Measurements from ENCODE around the gene AFF4. TPM values are rescaled to one million over a fixed set of nuclear protein-coding genes. Genes with fewer than 3 reads are reported as not detected.

AFF4 gene
- total RNA-seq, 1 experiment from 2014 or later, result 58.1 TPM

DNA sequence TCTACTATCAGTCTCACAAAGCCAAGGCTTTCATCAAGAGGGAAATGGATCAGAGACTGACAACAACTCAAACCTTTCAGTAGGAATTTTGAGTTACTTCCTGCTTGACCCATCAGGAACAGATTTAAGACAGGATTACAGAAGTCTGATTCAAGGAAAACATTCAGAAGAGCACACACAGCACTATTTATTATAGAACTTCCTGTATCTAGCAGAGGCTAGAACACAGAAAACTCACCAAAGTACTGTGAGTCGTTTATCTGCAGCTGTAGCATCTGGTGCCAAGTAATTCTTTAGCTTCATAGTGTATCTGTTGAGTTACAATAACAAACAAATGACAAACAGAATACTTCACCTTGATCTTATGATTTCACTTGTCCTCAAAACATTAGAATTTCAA is 76.2 kb downstream of the AFF4 start (continued):
- TF ChIP-seq, protein P1, sequence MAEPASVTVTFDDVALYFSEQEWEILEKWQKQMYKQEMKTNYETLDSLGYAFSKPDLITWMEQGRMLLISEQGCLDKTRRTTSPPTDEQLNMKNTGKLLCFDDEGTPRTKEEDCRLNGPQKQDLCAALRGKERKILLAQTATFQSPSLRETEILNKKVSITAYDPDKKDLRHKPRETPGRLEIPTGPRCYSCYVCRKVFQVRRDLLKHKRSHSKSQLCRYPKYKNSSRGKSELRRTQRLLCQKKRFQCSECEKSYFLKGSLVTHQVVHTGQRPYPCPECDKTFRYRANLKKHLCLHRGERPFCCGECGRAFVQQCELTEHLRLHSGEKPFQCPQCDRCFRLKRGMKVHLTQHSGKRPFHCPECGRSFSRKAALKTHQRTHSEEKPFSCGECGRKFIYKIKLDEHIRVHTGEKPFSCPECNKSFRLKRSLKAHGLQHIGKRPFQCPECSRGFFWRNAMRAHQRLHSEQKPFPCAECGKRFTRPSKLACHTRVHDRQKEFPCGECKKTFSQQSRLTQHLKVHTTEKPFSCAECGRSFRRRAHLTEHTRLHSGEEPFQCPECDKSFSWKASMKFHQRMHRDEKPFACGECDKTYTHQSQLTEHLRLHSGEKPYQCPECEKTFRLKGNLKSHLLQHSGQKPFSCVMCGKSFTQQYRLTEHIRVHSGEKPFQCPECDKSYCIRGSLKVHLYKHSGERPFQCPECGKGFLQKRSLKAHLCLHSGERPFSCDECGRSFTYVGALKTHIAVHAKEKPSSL (CRISPR knock-in tag; conservative IDR thresholded peaks at IDR 0.05), result no peak
- TF ChIP-seq, protein P2, sequence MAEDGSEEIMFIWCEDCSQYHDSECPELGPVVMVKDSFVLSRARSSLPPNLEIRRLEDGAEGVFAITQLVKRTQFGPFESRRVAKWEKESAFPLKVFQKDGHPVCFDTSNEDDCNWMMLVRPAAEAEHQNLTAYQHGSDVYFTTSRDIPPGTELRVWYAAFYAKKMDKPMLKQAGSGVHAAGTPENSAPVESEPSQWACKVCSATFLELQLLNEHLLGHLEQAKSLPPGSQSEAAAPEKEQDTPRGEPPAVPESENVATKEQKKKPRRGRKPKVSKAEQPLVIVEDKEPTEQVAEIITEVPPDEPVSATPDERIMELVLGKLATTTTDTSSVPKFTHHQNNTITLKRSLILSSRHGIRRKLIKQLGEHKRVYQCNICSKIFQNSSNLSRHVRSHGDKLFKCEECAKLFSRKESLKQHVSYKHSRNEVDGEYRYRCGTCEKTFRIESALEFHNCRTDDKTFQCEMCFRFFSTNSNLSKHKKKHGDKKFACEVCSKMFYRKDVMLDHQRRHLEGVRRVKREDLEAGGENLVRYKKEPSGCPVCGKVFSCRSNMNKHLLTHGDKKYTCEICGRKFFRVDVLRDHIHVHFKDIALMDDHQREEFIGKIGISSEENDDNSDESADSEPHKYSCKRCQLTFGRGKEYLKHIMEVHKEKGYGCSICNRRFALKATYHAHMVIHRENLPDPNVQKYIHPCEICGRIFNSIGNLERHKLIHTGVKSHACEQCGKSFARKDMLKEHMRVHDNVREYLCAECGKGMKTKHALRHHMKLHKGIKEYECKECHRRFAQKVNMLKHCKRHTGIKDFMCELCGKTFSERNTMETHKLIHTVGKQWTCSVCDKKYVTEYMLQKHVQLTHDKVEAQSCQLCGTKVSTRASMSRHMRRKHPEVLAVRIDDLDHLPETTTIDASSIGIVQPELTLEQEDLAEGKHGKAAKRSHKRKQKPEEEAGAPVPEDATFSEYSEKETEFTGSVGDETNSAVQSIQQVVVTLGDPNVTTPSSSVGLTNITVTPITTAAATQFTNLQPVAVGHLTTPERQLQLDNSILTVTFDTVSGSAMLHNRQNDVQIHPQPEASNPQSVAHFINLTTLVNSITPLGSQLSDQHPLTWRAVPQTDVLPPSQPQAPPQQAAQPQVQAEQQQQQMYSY (CRISPR knock-in tag; IDR thresholded peaks at IDR 0.05), result no peak
- TF ChIP-seq, protein P3, sequence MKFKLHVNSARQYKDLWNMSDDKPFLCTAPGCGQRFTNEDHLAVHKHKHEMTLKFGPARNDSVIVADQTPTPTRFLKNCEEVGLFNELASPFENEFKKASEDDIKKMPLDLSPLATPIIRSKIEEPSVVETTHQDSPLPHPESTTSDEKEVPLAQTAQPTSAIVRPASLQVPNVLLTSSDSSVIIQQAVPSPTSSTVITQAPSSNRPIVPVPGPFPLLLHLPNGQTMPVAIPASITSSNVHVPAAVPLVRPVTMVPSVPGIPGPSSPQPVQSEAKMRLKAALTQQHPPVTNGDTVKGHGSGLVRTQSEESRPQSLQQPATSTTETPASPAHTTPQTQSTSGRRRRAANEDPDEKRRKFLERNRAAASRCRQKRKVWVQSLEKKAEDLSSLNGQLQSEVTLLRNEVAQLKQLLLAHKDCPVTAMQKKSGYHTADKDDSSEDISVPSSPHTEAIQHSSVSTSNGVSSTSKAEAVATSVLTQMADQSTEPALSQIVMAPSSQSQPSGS (CRISPR knock-in tag; IDR thresholded peaks at IDR 0.05; ENCODE audit: borderline replicate concordance, low read depth), result no peak

DNA sequence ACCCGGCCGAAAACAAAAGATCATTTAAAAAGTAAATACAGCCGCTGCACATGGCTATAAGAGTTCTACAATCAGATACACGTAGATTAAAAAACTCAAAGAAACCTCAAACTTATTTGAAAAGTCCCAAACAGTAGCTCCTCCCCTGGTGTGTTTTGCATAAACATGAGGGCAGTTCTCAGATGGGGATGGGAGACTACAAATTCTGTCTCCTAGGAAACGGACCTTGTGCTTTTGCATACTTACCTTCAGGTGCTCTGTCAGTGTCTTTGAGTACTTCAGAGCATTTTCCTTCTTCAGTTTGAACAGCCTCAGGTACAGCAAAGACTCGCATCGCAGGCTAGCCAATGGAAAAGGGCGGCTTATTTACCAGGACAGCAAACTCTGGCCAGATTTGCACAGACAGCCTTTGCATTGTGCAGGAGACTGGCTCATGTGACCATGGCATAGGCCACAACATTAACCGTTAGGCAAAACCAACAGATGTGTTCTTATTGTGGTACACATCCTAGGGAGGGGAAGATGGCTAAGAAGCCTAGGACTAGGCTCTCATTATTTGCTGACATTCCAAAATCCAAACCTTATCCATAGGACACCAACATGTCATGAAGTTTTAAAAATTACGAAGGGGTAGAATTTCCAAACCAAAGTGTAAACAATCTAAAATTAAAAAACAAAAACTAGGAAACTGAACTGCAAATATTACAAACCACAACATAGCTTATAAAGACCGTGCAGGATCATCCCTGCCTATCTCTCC is 77.2 kb downstream of the AFF4 start:
- no peak overlapping the region for H3K27ac Mint-ChIP-seq
- H3K4me1 Mint-ChIP-seq, result no peaks in the 10 kb centered on the region
- no peak for DNase-seq (ENCODE audit: low spot score)
- ChIA-PET POLR2A (no interaction called here), CTCF (no interaction called here)
- TF ChIP-seq KAT7 (CRISPR knock-in tag; IDR thresholded peaks at IDR 0.05; ENCODE audit: borderline replicate concordance) (no peak), TEAD4 (CRISPR knock-in tag; IDR thresholded peaks at IDR 0.05) (no peak)
- TF ChIP-seq, protein P4, sequence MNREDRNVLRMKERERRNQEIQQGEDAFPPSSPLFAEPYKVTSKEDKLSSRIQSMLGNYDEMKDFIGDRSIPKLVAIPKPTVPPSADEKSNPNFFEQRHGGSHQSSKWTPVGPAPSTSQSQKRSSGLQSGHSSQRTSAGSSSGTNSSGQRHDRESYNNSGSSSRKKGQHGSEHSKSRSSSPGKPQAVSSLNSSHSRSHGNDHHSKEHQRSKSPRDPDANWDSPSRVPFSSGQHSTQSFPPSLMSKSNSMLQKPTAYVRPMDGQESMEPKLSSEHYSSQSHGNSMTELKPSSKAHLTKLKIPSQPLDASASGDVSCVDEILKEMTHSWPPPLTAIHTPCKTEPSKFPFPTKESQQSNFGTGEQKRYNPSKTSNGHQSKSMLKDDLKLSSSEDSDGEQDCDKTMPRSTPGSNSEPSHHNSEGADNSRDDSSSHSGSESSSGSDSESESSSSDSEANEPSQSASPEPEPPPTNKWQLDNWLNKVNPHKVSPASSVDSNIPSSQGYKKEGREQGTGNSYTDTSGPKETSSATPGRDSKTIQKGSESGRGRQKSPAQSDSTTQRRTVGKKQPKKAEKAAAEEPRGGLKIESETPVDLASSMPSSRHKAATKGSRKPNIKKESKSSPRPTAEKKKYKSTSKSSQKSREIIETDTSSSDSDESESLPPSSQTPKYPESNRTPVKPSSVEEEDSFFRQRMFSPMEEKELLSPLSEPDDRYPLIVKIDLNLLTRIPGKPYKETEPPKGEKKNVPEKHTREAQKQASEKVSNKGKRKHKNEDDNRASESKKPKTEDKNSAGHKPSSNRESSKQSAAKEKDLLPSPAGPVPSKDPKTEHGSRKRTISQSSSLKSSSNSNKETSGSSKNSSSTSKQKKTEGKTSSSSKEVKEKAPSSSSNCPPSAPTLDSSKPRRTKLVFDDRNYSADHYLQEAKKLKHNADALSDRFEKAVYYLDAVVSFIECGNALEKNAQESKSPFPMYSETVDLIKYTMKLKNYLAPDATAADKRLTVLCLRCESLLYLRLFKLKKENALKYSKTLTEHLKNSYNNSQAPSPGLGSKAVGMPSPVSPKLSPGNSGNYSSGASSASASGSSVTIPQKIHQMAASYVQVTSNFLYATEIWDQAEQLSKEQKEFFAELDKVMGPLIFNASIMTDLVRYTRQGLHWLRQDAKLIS (CRISPR knock-in tag; IDR thresholded peaks at IDR 0.05; ENCODE audit: borderline replicate concordance), result no peak
- TF ChIP-seq, protein P5, sequence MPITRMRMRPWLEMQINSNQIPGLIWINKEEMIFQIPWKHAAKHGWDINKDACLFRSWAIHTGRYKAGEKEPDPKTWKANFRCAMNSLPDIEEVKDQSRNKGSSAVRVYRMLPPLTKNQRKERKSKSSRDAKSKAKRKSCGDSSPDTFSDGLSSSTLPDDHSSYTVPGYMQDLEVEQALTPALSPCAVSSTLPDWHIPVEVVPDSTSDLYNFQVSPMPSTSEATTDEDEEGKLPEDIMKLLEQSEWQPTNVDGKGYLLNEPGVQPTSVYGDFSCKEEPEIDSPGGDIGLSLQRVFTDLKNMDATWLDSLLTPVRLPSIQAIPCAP (CRISPR knock-in tag; IDR thresholded peaks at IDR 0.05), result no peak
- H3K9me3 Mint-ChIP-seq, result no peaks in the 10 kb centered on the region
- peaks cover 61% of the 10 kb centered on the region for H3K36me3 Mint-ChIP-seq
- H3K4me3 Mint-ChIP-seq, result no peak overlapping the region
- no peak for ATAC-seq
- H3K27me3 Mint-ChIP-seq (ENCODE audit: low read depth), result no peaks in the 10 kb centered on the region

DNA sequence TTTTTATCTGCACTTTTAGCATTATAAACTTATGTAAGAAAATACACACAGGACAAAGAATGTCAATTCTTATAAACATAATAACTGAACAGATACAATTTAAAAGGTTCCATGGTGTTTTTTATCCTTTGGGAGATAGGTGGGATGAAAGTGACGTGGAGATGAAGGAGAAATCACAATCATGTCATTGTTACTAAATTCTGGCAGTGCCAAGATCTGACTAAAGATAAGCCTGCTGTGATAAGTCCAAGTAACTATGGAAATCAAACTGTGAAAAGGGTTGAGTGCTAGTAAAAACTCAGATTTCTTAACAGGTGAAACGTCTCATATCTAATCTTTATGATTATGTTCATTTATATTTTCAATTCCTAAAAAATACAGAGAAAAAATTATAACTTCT is 78.9 kb downstream of the AFF4 start:
- ChIA-PET POLR2A (no interaction called here), CTCF (interaction anchor here (0.9 to 1.5 kb wide), 2 partner anchors 59 to 137 kb away, joined by 3 read pairs; partner anchors contain the start of gene CCNI2)
- H3K9me3 Mint-ChIP-seq, result no peaks in the 10 kb centered on the region
- no peaks in the 10 kb centered on the region for H3K27me3 Mint-ChIP-seq (ENCODE audit: low read depth)
- H3K27ac Mint-ChIP-seq, result no peak overlapping the region
- DNase-seq (ENCODE audit: low spot score), result no peak
- H3K36me3 Mint-ChIP-seq, result peaks cover 72% of the 10 kb centered on the region
- no peaks in the 10 kb centered on the region for H3K4me1 Mint-ChIP-seq
- no peak overlapping the region for H3K4me3 Mint-ChIP-seq
- no peak for ATAC-seq
- TF ChIP-seq, protein P5 (CRISPR knock-in tag; IDR thresholded peaks at IDR 0.05), result no peak
- TF ChIP-seq NFE2L1 (CRISPR knock-in tag; IDR thresholded peaks at IDR 0.05) (no peak), ZNF396 (CRISPR knock-in tag; IDR thresholded peaks at IDR 0.05; ENCODE audit: borderline replicate concordance) (no peak), ZNF219 (CRISPR knock-in tag; IDR thresholded peaks at IDR 0.05; ENCODE audit: borderline replicate concordance) (no peak), GABPB1 (CRISPR knock-in tag; IDR thresholded peaks at IDR 0.05) (no peak)
- TF ChIP-seq, protein P6, sequence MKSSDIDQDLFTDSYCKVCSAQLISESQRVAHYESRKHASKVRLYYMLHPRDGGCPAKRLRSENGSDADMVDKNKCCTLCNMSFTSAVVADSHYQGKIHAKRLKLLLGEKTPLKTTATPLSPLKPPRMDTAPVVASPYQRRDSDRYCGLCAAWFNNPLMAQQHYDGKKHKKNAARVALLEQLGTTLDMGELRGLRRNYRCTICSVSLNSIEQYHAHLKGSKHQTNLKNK (CRISPR knock-in tag; IDR thresholded peaks at IDR 0.05), result no peak
- TF ChIP-seq, protein P7, sequence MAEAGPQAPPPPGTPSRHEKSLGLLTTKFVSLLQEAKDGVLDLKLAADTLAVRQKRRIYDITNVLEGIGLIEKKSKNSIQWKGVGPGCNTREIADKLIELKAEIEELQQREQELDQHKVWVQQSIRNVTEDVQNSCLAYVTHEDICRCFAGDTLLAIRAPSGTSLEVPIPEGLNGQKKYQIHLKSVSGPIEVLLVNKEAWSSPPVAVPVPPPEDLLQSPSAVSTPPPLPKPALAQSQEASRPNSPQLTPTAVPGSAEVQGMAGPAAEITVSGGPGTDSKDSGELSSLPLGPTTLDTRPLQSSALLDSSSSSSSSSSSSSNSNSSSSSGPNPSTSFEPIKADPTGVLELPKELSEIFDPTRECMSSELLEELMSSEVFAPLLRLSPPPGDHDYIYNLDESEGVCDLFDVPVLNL (CRISPR knock-in tag; IDR thresholded peaks at IDR 0.05; ENCODE audit: borderline replicate concordance, low read depth), result no peak
- TF ChIP-seq, protein P8, sequence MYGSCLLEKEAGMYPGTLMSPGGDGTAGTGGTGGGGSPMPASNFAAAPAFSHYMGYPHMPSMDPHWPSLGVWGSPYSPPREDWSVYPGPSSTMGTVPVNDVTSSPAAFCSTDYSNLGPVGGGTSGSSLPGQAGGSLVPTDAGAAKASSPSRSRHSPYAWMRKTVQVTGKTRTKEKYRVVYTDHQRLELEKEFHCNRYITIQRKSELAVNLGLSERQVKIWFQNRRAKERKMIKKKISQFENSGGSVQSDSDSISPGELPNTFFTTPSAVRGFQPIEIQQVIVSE (CRISPR knock-in tag; IDR thresholded peaks at IDR 0.05; ENCODE audit: borderline replicate concordance), result no peak
